ENCODE results near the gene GZMM.
A peak's percentile ranks its signal among the peaks of the same experiment; 100 is the strongest.
"Not testable (repeated sequence)": the region's sequence is repeated elsewhere in the genome, so short reads cannot be mapped to it uniquely, and the experiment has no call there.

Gene GZMM

DNA sequence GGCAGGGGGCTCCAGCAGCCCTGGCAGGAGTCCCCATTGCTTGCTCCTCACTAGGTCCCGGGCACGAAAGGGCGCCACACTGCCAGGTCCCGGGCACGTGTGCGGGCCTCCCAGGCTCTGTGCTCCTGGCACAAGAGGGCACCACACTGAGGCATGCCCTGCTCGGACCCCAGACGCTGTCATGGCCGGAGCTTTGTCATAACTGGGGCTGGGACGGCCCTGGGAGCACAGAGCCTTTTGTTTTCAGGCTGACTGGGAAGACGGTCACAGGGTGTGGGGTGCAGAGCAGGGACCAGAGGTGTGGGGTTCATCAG is 35.9 kb downstream of the GZMM start:
- no peak for FAIRE-seq
- TF ChIP-seq POLR2AphosphoS5 (IDR thresholded peaks at IDR 0.05; ENCODE audit: low read depth, low read length) (no peak), POLR2A (IDR thresholded peaks at IDR 0.05; ENCODE audit: low read depth, low read length) (no peak), PAX5 (IDR thresholded peaks at IDR 0.05; ENCODE audit: insufficient read depth, low read length, severe bottlenecking) (no peak), POU2F2 (IDR thresholded peaks at IDR 0.05; ENCODE audit: low read depth, low read length) (no peak), TAF1 (IDR thresholded peaks at IDR 0.05; ENCODE audit: low read depth, low read length) (no peak)
- no peak for DNase-seq (ENCODE audit: insufficient read length, low spot score)

DNA sequence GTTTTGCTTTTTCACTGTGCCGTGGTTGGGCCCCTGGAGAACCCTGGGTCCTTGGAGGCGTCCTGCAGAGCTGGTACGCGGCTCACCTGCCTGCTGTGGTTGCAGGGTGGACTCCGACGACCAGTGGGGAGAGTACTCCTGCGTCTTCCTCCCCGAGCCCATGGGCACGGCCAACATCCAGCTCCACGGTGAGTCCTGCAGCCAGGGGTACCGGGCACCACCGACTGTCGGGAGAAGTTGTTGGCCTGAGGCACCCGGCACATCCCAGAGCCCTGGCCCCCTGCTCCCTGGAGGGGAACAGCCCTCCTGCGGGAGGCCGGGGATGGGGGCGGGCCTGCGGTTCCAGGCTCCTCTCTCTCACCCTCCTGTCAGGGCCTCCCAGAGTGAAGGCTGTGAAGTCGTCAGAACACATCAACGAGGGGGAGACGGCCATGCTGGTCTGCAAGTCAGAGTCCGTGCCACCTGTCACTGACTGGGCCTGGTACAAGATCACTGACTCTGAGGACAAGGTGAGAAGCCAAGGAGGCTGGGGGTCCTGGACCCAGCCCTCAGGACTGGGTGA is 36.5 kb downstream of the GZMM start:
- DNase-seq (ENCODE audit: insufficient read length, low spot score) (no peak), FAIRE-seq (no peak)
- no peak for TF ChIP-seq POU2F2 (IDR thresholded peaks at IDR 0.05; ENCODE audit: low read depth, low read length)
- no peak for TF ChIP-seq POLR2AphosphoS5 (IDR thresholded peaks at IDR 0.05; ENCODE audit: low read depth, low read length)
- TF ChIP-seq SPI1 (IDR thresholded peaks at IDR 0.05; ENCODE audit: low read depth, low read length), result no peak

DNA sequence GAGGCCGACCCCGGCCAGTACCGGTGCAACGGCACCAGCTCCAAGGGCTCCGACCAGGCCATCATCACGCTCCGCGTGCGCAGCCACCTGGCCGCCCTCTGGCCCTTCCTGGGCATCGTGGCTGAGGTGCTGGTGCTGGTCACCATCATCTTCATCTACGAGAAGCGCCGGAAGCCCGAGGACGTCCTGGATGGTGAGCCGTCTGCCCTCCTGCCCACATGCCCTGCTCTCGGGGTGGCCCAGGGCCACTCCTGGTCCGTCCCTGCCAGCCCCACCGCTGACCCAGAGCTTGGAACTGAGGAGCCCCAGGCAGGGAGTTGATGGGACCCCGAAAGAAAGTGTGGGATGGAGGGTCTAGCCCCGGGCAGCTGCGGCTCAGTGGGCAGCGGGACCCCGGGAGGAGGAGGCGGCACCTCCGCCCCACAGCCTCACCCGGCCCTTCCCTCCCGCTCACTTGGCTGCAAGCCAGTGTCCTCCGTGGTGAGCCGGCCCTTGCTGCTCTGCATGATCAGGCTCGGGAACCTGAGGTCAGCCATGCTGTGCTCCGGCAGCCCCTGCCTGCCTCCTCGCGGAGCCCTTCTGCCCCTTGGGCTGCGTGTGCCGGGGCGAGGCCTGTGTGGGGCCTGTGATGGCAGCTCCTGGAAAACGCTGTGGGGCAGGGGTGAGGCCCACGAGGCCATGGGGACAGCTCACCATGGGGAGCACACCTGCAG is 37.7 kb downstream of the GZMM start:
- DNase-seq (ENCODE audit: insufficient read length, low spot score) (no peak), FAIRE-seq (no peak)
- TF ChIP-seq PAX5 (IDR thresholded peaks at IDR 0.05; ENCODE audit: insufficient read depth, low read length, severe bottlenecking), result no peak
- no peak for TF ChIP-seq SPI1 (IDR thresholded peaks at IDR 0.05; ENCODE audit: low read depth, low read length)
- no peak for TF ChIP-seq POLR2A (IDR thresholded peaks at IDR 0.05; ENCODE audit: low read depth, low read length)
- no peak for TF ChIP-seq POLR2AphosphoS5 (IDR thresholded peaks at IDR 0.05; ENCODE audit: low read depth, low read length)
- no peak for TF ChIP-seq TAF1 (IDR thresholded peaks at IDR 0.05; ENCODE audit: low read depth, low read length)
- TF ChIP-seq POU2F2 (IDR thresholded peaks at IDR 0.05; ENCODE audit: low read depth, low read length), result no peak

DNA sequence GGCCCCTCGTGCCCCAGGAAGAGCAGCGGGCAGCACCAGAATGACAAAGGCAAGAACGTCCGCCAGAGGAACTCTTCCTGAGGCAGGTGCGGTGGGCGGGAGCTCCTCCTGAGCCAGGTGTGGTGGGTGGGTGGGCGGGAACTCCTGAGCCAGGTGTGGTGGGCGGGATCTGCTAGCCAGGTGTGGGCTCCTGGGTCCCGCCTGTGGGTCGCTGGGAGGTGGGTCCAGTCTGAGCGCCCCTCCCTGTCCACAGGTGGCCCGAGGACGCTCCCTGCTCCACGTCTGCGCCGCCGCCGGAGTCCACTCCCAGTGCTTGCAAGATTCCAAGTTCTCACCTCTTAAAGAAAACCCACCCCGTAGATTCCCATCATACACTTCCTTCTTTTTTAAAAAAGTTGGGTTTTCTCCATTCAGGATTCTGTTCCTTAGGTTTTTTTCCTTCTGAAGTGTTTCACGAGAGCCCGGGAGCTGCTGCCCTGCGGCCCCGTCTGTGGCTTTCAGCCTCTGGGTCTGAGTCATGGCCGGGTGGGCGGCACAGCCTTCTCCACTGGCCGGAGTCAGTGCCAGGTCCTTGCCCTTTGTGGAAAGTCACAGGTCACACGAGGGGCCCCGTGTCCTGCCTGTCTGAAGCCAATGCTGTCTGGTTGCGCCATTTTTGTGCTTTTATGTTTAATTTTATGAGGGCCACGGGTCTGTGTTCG is 38.8 kb downstream of the GZMM start:
- no peak for FAIRE-seq
- DNase-seq (ENCODE audit: insufficient read length, low spot score), result no peak
- TF ChIP-seq PAX5 (IDR thresholded peaks at IDR 0.05; ENCODE audit: insufficient read depth, low read length, severe bottlenecking), result no peak
- no peak for TF ChIP-seq SPI1 (IDR thresholded peaks at IDR 0.05; ENCODE audit: low read depth, low read length)

DNA sequence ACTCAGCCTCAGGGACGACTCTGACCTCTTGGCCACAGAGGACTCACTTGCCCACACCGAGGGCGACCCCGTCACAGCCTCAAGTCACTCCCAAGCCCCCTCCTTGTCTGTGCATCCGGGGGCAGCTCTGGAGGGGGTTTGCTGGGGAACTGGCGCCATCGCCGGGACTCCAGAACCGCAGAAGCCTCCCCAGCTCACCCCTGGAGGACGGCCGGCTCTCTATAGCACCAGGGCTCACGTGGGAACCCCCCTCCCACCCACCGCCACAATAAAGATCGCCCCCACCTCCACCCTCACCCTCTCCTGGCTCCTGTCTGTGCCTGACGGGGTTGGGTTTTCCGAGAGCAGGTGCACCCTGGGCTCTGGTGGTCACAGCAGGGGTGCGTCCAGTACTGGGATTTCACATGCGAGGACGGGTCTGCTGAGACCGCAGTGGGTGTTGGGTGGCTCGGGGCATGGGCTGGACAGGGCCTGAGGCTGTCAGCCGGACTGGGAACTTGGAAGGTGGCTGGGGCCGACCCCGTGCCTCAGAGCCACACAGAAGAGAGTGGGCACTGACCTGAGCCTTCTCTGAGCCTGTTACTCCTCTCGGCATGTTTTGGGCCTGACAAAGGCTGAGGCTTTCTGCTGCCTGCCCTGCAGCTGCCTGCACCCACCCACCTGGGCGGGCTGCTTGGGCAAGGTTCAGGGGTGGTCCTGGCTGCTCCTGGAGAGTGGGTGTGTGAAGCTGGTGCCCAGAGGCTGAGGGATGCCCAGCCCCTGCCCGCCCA is 39.5 kb downstream of the GZMM start:
- DNase-seq (ENCODE audit: insufficient read length, low spot score) (no peak), FAIRE-seq (no peak)
- TF ChIP-seq SPI1 (IDR thresholded peaks at IDR 0.05; ENCODE audit: low read depth, low read length) (no peak), POU2F2 (IDR thresholded peaks at IDR 0.05; ENCODE audit: low read depth, low read length) (no peak), PAX5 (IDR thresholded peaks at IDR 0.05; ENCODE audit: insufficient read depth, low read length, severe bottlenecking) (no peak), TAF1 (IDR thresholded peaks at IDR 0.05; ENCODE audit: low read depth, low read length) (no peak), POLR2AphosphoS5 (IDR thresholded peaks at IDR 0.05; ENCODE audit: low read depth, low read length) (peak; percentile 41), POLR2A (IDR thresholded peaks at IDR 0.05; ENCODE audit: low read depth, low read length) (peak; percentile 3; the same call in 1 of the 2 replicates)

DNA sequence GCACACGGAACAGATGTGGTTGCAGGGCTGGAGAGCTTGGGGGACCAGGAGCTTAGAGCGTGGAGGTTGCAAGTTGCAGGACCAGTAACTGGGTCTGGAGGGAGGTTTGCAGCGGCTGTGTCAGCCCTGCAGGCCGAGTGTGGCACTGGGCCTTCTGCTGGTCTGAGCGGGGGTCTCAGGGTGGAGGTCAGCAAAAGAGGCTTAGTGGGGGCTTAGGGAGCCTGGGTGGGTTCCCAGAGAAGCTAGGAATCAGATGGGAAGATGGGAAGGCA is 40.1 kb downstream of the GZMM start:
- no peak for DNase-seq (ENCODE audit: insufficient read length, low spot score)
- TF ChIP-seq PAX5 (IDR thresholded peaks at IDR 0.05; ENCODE audit: insufficient read depth, low read length, severe bottlenecking) (no peak), POLR2A (IDR thresholded peaks at IDR 0.05; ENCODE audit: low read depth, low read length) (peak; percentile 12; the same call in 1 of the 2 replicates), POU2F2 (IDR thresholded peaks at IDR 0.05; ENCODE audit: low read depth, low read length) (no peak), POLR2AphosphoS5 (IDR thresholded peaks at IDR 0.05; ENCODE audit: low read depth, low read length) (peak; percentile 49; the same call in 1 of the 2 replicates)
- no peak for FAIRE-seq

DNA sequence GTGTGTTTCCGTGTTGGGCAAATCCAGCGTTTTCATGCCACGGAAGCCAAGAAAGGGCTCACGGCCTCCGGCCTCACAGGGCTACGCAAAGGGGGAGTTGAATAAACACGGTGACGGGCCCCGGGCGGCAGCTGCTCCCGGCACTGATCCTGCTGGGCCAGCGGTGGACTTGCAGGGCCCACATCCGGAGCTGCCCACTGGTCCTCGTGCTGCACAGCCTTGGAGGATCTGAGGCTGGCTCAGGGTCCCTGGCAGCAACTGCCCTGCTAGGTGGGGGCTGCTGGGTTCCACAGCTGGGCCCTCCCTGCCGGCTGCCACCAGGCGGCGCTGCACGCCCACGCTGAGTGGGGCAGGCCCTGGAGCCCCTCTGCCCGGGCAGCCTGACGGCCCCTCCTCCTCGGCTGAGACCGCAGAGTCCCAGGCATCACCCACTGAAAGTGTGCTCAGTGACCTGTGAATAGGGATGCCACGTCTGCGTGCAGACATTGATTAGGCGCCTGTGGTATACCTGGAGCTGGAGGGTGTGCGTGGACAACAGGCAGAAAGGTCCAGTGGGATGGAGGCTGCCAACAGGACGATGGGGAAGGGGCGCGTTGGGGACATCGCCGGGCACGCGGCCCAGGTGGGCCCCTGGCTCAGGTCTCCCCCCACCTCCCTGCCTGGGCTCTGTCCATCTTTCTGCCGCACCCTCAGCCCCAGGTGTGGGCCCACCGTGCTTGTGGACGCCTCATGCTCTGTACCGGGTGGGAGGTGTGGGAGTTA is 40.6 kb downstream of the GZMM start:
- DNase-seq (ENCODE audit: insufficient read length, low spot score) (peak; percentile 91), FAIRE-seq (peak; percentile 82)
- peak; percentile 43; the same call in 1 of the 2 replicates for TF ChIP-seq POLR2A (IDR thresholded peaks at IDR 0.05; ENCODE audit: low read depth, low read length)
- TF ChIP-seq POLR2AphosphoS5 (IDR thresholded peaks at IDR 0.05; ENCODE audit: low read depth, low read length), result peak; percentile 62
- TF ChIP-seq TAF1 (IDR thresholded peaks at IDR 0.05; ENCODE audit: low read depth, low read length), result no peak
- no peak for TF ChIP-seq SPI1 (IDR thresholded peaks at IDR 0.05; ENCODE audit: low read depth, low read length)

DNA sequence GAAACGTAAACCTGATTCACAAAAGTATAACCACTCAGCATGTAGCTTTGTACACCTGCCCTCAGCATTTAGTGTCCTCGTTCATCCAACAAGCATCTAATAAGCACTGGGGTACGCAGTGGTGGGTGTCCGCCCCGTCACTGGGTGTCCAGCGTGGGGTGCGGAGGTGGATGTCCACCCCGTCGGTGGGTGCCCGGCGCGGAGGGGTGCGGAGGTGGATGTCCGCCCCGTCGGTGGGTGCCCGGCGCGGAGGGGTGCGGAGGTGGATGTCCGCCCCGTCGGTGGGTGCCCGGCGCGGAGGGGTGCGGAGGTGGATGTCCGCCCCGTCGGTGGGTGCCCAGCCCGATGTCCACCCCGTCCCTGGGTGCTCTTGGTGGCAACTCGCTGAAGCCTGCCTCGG is 41.3 kb downstream of the GZMM start:
- DNase-seq (ENCODE audit: insufficient read length, low spot score); FAIRE-seq: not testable (repeated sequence)

DNA sequence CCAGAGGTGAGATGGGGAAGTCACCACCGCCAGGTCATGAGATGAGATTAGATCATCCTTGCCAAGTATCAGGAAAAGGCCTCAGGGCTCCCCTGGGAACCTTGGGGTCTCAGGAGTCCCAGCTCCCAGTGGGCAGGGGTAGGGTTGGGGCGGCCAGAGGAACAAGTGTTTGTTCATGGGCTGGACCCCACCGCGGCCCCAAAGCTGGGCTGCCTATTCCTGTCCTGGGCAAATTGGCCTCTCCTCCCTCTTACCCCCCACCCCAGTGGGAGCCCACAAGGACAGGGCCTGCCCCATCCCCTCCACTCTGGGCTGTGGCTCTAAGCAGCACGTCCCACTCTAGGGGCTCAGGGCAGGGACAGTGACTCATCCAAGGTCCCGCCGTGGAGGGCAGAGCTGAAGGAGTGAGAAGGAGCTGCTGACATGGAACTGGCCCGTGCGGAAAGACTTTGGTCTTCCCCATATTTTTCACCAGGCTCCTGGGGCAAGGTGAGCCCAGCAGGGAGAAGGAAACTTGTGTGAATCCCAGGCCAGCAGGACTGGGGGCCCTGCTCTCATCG is 41.8 kb downstream of the GZMM start:
- TF ChIP-seq TAF1 (IDR thresholded peaks at IDR 0.05; ENCODE audit: low read depth, low read length) (no peak), SPI1 (IDR thresholded peaks at IDR 0.05; ENCODE audit: low read depth, low read length) (no peak), POLR2AphosphoS5 (IDR thresholded peaks at IDR 0.05; ENCODE audit: low read depth, low read length) (no peak), POU2F2 (IDR thresholded peaks at IDR 0.05; ENCODE audit: low read depth, low read length) (no peak), PAX5 (IDR thresholded peaks at IDR 0.05; ENCODE audit: insufficient read depth, low read length, severe bottlenecking) (no peak), POLR2A (IDR thresholded peaks at IDR 0.05; ENCODE audit: low read depth, low read length) (no peak; the same call in 1 of the 2 replicates)
- DNase-seq (ENCODE audit: insufficient read length, low spot score) (no peak), FAIRE-seq (no peak)
